ENCODE measurements around the gene UIMC1. TPM values are rescaled to one million over a fixed set of nuclear protein-coding genes. Genes with fewer than 3 reads are reported as not detected.
A peak's percentile ranks its signal among the peaks of the same experiment; 100 is the strongest.

UIMC1 gene
- polyA plus RNA-seq, 1 of the 3 experiments (the other 2 are of a cell fraction): 19.9 TPM

- TF ChIP-seq ZBTB33 (IDR thresholded peaks at IDR 0.05; ENCODE audit: borderline replicate concordance, low read depth) (peak; percentile 97), RCOR1 (IDR thresholded peaks at IDR 0.05; ENCODE audit: low read length) (0 out of 2 replicates have a peak, but pooled peaks have one; percentile 25)
These were observed 16.1 kb upstream of the UIMC1 start, which contains the start of gene ZNF346 (continued) for GRCh38 chr5:177022386-177023302.

GRCh38 chr5:177020033-177020432 is 13.5 kb upstream of the UIMC1 start:
- H3K27ac ChIP-seq (ENCODE audit: low read depth in 2 of 2, low read length in 1 of 2): no peak overlapping the region
- no peak overlapping the region for H3K4me3 ChIP-seq (ENCODE audit: low read depth in 2 of 2, low read length in 1 of 2)
- no peaks in the 10 kb centered on the region for H3K9me2 ChIP-seq
- no peak overlapping the region for H3K9ac ChIP-seq
- H3F3A ChIP-seq (replicated peaks; ENCODE audit: insufficient read depth): peaks cover 10% of the 10 kb centered on the region
- H3K79me2 ChIP-seq (ENCODE audit: insufficient read depth): peaks cover 29% of the 10 kb centered on the region; the same call in 1 of the 2 replicates
- 96% methylated on average over 2 of the region's 2 CpGs for WGBS (ENCODE audit: low lambda C conversion rate)
- CTCF ChIA-PET: interaction anchor here (0.6 to 1.6 kb wide), 4 partner anchors 14 to 1346 kb away, joined by 3 to 7 read pairs (median 4); partner anchors contain the start of gene UIMC1
- no peaks in the 10 kb centered on the region for H3K9me3 ChIP-seq
- H3K4me1 ChIP-seq (ENCODE audit: control insufficient read depth in 1 of 2, insufficient read depth in 2 of 2, low read depth in 1 of 2, low read length in 1 of 2): peaks cover 0 to 5% of the 10 kb centered on the region in 2 experiments; a peak in 1 of 4 replicates
- H2AFZ ChIP-seq (ENCODE audit: low read depth): no peak overlapping the region
- POLR2A ChIA-PET: no interaction called here
- no peak for DNase-seq
- H3K27me3 ChIP-seq (ENCODE audit: insufficient read depth): no peaks in the 10 kb centered on the region
- H3K4me2 ChIP-seq: no peak overlapping the region
- TF ChIP-seq CTCF (IDR thresholded peaks at IDR 0.05) (no peak), FOXM1 (IDR thresholded peaks at IDR 0.05; ENCODE audit: low read depth) (no peak), MAX (IDR thresholded peaks at IDR 0.05; ENCODE audit: low read depth) (no peak), SMC3 (IDR thresholded peaks at IDR 0.05; ENCODE audit: low read depth, low read length) (no peak), ELF1 (IDR thresholded peaks at IDR 0.05) (no peak), POLR2AphosphoS5 (IDR thresholded peaks at IDR 0.05; ENCODE audit: low read depth, low read length) (no peak), YY1 (IDR thresholded peaks at IDR 0.05; ENCODE audit: low read depth) (no peak), SIN3A (IDR thresholded peaks at IDR 0.05; ENCODE audit: borderline replicate concordance, low read depth, low read length) (no peak), RXRA (IDR thresholded peaks at IDR 0.05; ENCODE audit: borderline replicate concordance, low read depth) (no peak), REST (IDR thresholded peaks at IDR 0.05; ENCODE audit: low read depth, low read length) (no peak), FOSL2 (IDR thresholded peaks at IDR 0.05; ENCODE audit: borderline replicate concordance, low read depth) (no peak)
- H4K20me1 ChIP-seq (ENCODE audit: insufficient read depth): no peaks in the 10 kb centered on the region
- peaks cover 0 to 6% of the 10 kb centered on the region in 2 experiments for H3K36me3 ChIP-seq (replicated peaks in 1 of 2; ENCODE audit: control insufficient read depth in 1 of 2, insufficient read depth in 2 of 2, low read length in 1 of 2)
